Kidney tubule cell (primary cell): ENCODE data around the gene CHP1.
"Not testable (repeated sequence)": the region's sequence is repeated elsewhere in the genome, so short reads cannot be mapped to it uniquely, and the experiment has no call there.

ENCODE experiments used
- DNase-seq: peaks from one replicate; pipeline ENCODE4 v3.0.0-alpha.2; 2018; ENCODE audit warnings: low spot score

Gene CHP1

GRCh38 chr15:41230650-41231421 is at the start of gene CHP1, which contains the start of gene EXD1:
Gene CHP1 (plus strand): TSS chr15:41231268. CDS start chr15:41231383, 115 bp downstream.
Gene EXD1 (minus strand): TSS chr15:41230757. CDS start chr15:41226575, 4,182 bp downstream.
- DNase-seq = peak; percentile 99

- no peak for DNase-seq
Observed at GRCh38 chr15:41182266-41182665, 48.8 kb upstream of the CHP1 start.

GRCh38 chr15:41183581-41183980 is 47.5 kb upstream of the CHP1 start:
- DNase-seq = no peak

GRCh38 chr15:41194444-41194843 is 36.6 kb upstream of the CHP1 start:
- no peak for DNase-seq

GRCh38 chr15:41199470-41199869 is 31.6 kb upstream of the CHP1 start:
- DNase-seq = no peak

- no peak for DNase-seq
Observed at GRCh38 chr15:41203395-41203794, 27.7 kb upstream of the CHP1 start.

- no peak for DNase-seq
Observed at GRCh38 chr15:41205315-41205714, 25.8 kb upstream of the CHP1 start.

- DNase-seq = peak; percentile 62
Observed at GRCh38 chr15:41207687-41208448, 23.2 kb upstream of the CHP1 start.

- DNase-seq = no peak
Observed at GRCh38 chr15:41215708-41216107, 15.4 kb upstream of the CHP1 start.

- DNase-seq = no peak
Observed at GRCh38 chr15:41218851-41219250, 12.2 kb upstream of the CHP1 start.

GRCh38 chr15:41219381-41219780 is 11.7 kb upstream of the CHP1 start:
- no peak for DNase-seq

- no peak for DNase-seq
Observed at GRCh38 chr15:41230345-41230649, 771 bp upstream of the CHP1 start.

GRCh38 chr15:41231422-41232226 is 556 bp downstream of the CHP1 start:
- no peak for DNase-seq

GRCh38 chr15:41233367-41233771 is 2.3 kb downstream of the CHP1 start:
- DNase-seq = peak; percentile 62

GRCh38 chr15:41235228-41235627 is 4.2 kb downstream of the CHP1 start:
- not testable (repeated sequence) for DNase-seq

- no peak for DNase-seq
Observed at GRCh38 chr15:41235929-41236328, 4.9 kb downstream of the CHP1 start.

- DNase-seq = no peak
Observed at GRCh38 chr15:41238100-41238499, 7.0 kb downstream of the CHP1 start.

- DNase-seq = peak; percentile 42
Observed at GRCh38 chr15:41241221-41241964, 10.3 kb downstream of the CHP1 start.

- not testable (repeated sequence) for DNase-seq
Observed at GRCh38 chr15:41250745-41251144, 19.7 kb downstream of the CHP1 start.

GRCh38 chr15:41251411-41251810 is 20.3 kb downstream of the CHP1 start:
- no peak for DNase-seq

GRCh38 chr15:41254560-41254959 is 23.5 kb downstream of the CHP1 start:
- DNase-seq = no peak

- DNase-seq = no peak
Observed at GRCh38 chr15:41256103-41256502, 25.0 kb downstream of the CHP1 start.
